ENCODE results near the gene PIGL.

- TF ChIP-seq, protein P1, sequence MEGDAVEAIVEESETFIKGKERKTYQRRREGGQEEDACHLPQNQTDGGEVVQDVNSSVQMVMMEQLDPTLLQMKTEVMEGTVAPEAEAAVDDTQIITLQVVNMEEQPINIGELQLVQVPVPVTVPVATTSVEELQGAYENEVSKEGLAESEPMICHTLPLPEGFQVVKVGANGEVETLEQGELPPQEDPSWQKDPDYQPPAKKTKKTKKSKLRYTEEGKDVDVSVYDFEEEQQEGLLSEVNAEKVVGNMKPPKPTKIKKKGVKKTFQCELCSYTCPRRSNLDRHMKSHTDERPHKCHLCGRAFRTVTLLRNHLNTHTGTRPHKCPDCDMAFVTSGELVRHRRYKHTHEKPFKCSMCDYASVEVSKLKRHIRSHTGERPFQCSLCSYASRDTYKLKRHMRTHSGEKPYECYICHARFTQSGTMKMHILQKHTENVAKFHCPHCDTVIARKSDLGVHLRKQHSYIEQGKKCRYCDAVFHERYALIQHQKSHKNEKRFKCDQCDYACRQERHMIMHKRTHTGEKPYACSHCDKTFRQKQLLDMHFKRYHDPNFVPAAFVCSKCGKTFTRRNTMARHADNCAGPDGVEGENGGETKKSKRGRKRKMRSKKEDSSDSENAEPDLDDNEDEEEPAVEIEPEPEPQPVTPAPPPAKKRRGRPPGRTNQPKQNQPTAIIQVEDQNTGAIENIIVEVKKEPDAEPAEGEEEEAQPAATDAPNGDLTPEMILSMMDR (IDR thresholded peaks at IDR 0.05; ENCODE audit: low read length), result no peak
- TF ChIP-seq EZH2 (IDR thresholded peaks at IDR 0.05; ENCODE audit: borderline replicate concordance, low read length), result no peak
These were observed 60.2 kb downstream of the PIGL start for GRCh38 chr17:16277163-16277562.
